Measurements from ENCODE around the gene ADRA2B. TPM values are rescaled to one million over a fixed set of nuclear protein-coding genes. Genes with fewer than 3 reads are reported as not detected.
"Not testable (repeated sequence)": the region's sequence is repeated elsewhere in the genome, so short reads cannot be mapped to it uniquely, and the experiment has no call there.

The ADRA2B gene
- total and polyA plus RNA-seq, 5 donors from 2014 or later = 1.0 TPM; not detected in 4

GRCh38 chr2:96143848-96144480, 27.6 kb upstream of the ADRA2B start:
- peaks cover 7% of the 10 kb centered on the region for H3K36me3 ChIP-seq (ENCODE audit: control insufficient read depth, insufficient read depth, low read length)
- peaks cover 17 to 71% (median 36%) of the 10 kb centered on the region in 4 donors for H3K4me1 Mint-ChIP-seq
- H3K4me3 ChIP-seq (ENCODE audit: low read depth, low read length) = peak overlapping the region; percentile 82
- no peak for ATAC-seq (ENCODE audit: low read depth in 2 of 2)
- peaks cover 0 to 2% (median 0%) of the 10 kb centered on the region in 7 donors for H3K9me3 Mint-ChIP-seq
- DNase-seq = peak in 2 of 3 donors; percentile 64 to 66
- peak overlapping the region; percentile 100 for H3K27ac ChIP-seq (ENCODE audit: insufficient read depth, low read length, poor library complexity, severe bottlenecking)
- peaks cover 5% of the 10 kb centered on the region for H3K36me3 Mint-ChIP-seq
- H3K27me3 ChIP-seq (ENCODE audit: control insufficient read depth, insufficient read depth, low read length) = no peaks in the 10 kb centered on the region
- H3K27me3 Mint-ChIP-seq = peaks cover 14% of the 10 kb centered on the region
- H3K9me3 ChIP-seq (ENCODE audit: control insufficient read depth in 2 of 2, low read length in 2 of 2) = no peaks in the 10 kb centered on the region
- H3K4me1 ChIP-seq (ENCODE audit: control insufficient read depth, insufficient read depth, low read length, poor library complexity, severe bottlenecking) = peaks cover 66% of the 10 kb centered on the region
- peak overlapping the region; percentile 91 to 98 (median 96) for H3K27ac Mint-ChIP-seq
- peak overlapping the region; percentile 94 to 98 (median 96) for H3K4me3 Mint-ChIP-seq

GRCh38 chr2:96143231-96143847, 27.0 kb upstream of the ADRA2B start:
- DNase-seq (peak in 1 of 3 donors; percentile 31), ATAC-seq (ENCODE audit: low read depth in 2 of 2) (no peak)
- peaks cover 0 to 2% (median 0%) of the 10 kb centered on the region in 7 donors for H3K9me3 Mint-ChIP-seq
- H3K4me1 Mint-ChIP-seq = peaks cover 16 to 70% (median 35%) of the 10 kb centered on the region in 4 donors
- peaks cover 67% of the 10 kb centered on the region for H3K4me1 ChIP-seq (ENCODE audit: control insufficient read depth, insufficient read depth, low read length, poor library complexity, severe bottlenecking)
- peaks cover 5% of the 10 kb centered on the region for H3K36me3 Mint-ChIP-seq
- H3K27me3 Mint-ChIP-seq = peaks cover 16% of the 10 kb centered on the region
- peak overlapping the region; percentile 100 for H3K27ac ChIP-seq (ENCODE audit: insufficient read depth, low read length, poor library complexity, severe bottlenecking)
- no peaks in the 10 kb centered on the region for H3K27me3 ChIP-seq (ENCODE audit: control insufficient read depth, insufficient read depth, low read length)
- H3K4me3 Mint-ChIP-seq = peak overlapping the region; percentile 94 to 98 (median 96)
- H3K9me3 ChIP-seq (ENCODE audit: control insufficient read depth in 2 of 2, low read length in 2 of 2) = no peaks in the 10 kb centered on the region
- peak overlapping the region; percentile 48 to 98 (median 96) for H3K27ac Mint-ChIP-seq
- peak overlapping the region; percentile 82 for H3K4me3 ChIP-seq (ENCODE audit: low read depth, low read length)
- peaks cover 7% of the 10 kb centered on the region for H3K36me3 ChIP-seq (ENCODE audit: control insufficient read depth, insufficient read depth, low read length)

GRCh38 chr2:96142217-96143113, 26.1 kb upstream of the ADRA2B start:
- DNase-seq = peak; percentile 61 to 81 (median 73)
- H3K27ac ChIP-seq (ENCODE audit: insufficient read depth, low read length, poor library complexity, severe bottlenecking) = peak overlapping the region; percentile 100
- Mint-ChIP-seq H3K27me3 (peaks cover 13% of the 10 kb centered on the region), H3K9me3 (peaks cover 0 to 2% (median 0%) of the 10 kb centered on the region in 7 donors), H3K36me3 (peaks cover 5% of the 10 kb centered on the region), H3K4me1 (peaks cover 13 to 63% (median 29%) of the 10 kb centered on the region in 4 donors), H3K27ac (peak overlapping the region; percentile 69 to 96 (median 94)), H3K4me3 (peak overlapping the region; percentile 94 to 98 (median 96))
- no peak for ATAC-seq (ENCODE audit: low read depth in 2 of 2)
- peaks cover 7% of the 10 kb centered on the region for H3K36me3 ChIP-seq (ENCODE audit: control insufficient read depth, insufficient read depth, low read length)
- no peaks in the 10 kb centered on the region for H3K27me3 ChIP-seq (ENCODE audit: control insufficient read depth, insufficient read depth, low read length)
- H3K4me1 ChIP-seq (ENCODE audit: control insufficient read depth, insufficient read depth, low read length, poor library complexity, severe bottlenecking) = peaks cover 58% of the 10 kb centered on the region
- peak overlapping the region; percentile 82 for H3K4me3 ChIP-seq (ENCODE audit: low read depth, low read length)
- no peaks in the 10 kb centered on the region for H3K9me3 ChIP-seq (ENCODE audit: control insufficient read depth in 2 of 2, low read length in 2 of 2)

GRCh38 chr2:96141624-96141967, 25.2 kb upstream of the ADRA2B start:
- DNase-seq; H3K9me3 Mint-ChIP-seq; H3K36me3 ChIP-seq (ENCODE audit: control insufficient read depth, insufficient read depth, low read length); H3K4me3 ChIP-seq (ENCODE audit: low read depth, low read length); H3K36me3 Mint-ChIP-seq; H3K9me3 ChIP-seq (ENCODE audit: control insufficient read depth in 2 of 2, low read length in 2 of 2); H3K27me3 ChIP-seq (ENCODE audit: control insufficient read depth, insufficient read depth, low read length); ATAC-seq (ENCODE audit: low read depth in 2 of 2): not testable (repeated sequence)
- peak overlapping the region; percentile 94 to 98 (median 96) for H3K4me3 Mint-ChIP-seq
- Histone ChIP-seq H3K4me1 (ENCODE audit: control insufficient read depth, insufficient read depth, low read length, poor library complexity, severe bottlenecking) (peaks cover 50% of the 10 kb centered on the region), H3K27ac (ENCODE audit: insufficient read depth, low read length, poor library complexity, severe bottlenecking) (peak overlapping the region; percentile 100)
- H3K27ac Mint-ChIP-seq = peak overlapping the region in 2 of 3 donors; percentile 94 to 96
- peaks cover 13% of the 10 kb centered on the region for H3K27me3 Mint-ChIP-seq
- peaks cover 9 to 55% (median 24%) of the 10 kb centered on the region in 4 donors for H3K4me1 Mint-ChIP-seq

GRCh38 chr2:96140941-96141623, 24.7 kb upstream of the ADRA2B start:
- Histone ChIP-seq H3K9me3 (ENCODE audit: control insufficient read depth in 2 of 2, low read length in 2 of 2) (no peaks in the 10 kb centered on the region), H3K4me3 (ENCODE audit: low read depth, low read length) (no peak overlapping the region), H3K27me3 (ENCODE audit: control insufficient read depth, insufficient read depth, low read length) (no peaks in the 10 kb centered on the region), H3K27ac (ENCODE audit: insufficient read depth, low read length, poor library complexity, severe bottlenecking) (no peak overlapping the region), H3K4me1 (ENCODE audit: control insufficient read depth, insufficient read depth, low read length, poor library complexity, severe bottlenecking) (peaks cover 45% of the 10 kb centered on the region), H3K36me3 (ENCODE audit: control insufficient read depth, insufficient read depth, low read length) (peaks cover 7% of the 10 kb centered on the region)
- no peak for ATAC-seq (ENCODE audit: low read depth in 2 of 2)
- H3K4me1 Mint-ChIP-seq = peaks cover 6 to 50% (median 22%) of the 10 kb centered on the region in 4 donors
- H3K9me3 Mint-ChIP-seq = peaks cover 0 to 2% (median 0%) of the 10 kb centered on the region in 7 donors
- H3K27me3 Mint-ChIP-seq = peaks cover 13% of the 10 kb centered on the region
- H3K36me3 Mint-ChIP-seq = peaks cover 5% of the 10 kb centered on the region
- peak overlapping the region in 2 of 4 donors; percentile 73 to 94 for H3K4me3 Mint-ChIP-seq
- H3K27ac Mint-ChIP-seq = peak overlapping the region in 1 of 3 donors; percentile 59
- DNase-seq = no peak

- Mint-ChIP-seq H3K27me3 (peaks cover 11% of the 10 kb centered on the region), H3K9me3 (peaks cover 0 to 1% (median 0%) of the 10 kb centered on the region in 7 donors), H3K36me3 (peaks cover 15% of the 10 kb centered on the region), H3K4me1 (peaks cover 6 to 39% (median 19%) of the 10 kb centered on the region in 4 donors), H3K27ac (no peak overlapping the region), H3K4me3 (peak overlapping the region in 1 of 4 donors; percentile 66)
- H3K36me3 ChIP-seq (ENCODE audit: control insufficient read depth, insufficient read depth, low read length) = peaks cover 7% of the 10 kb centered on the region
- no peak overlapping the region for H3K27ac ChIP-seq (ENCODE audit: insufficient read depth, low read length, poor library complexity, severe bottlenecking)
- no peak for DNase-seq
- no peaks in the 10 kb centered on the region for H3K9me3 ChIP-seq (ENCODE audit: control insufficient read depth in 2 of 2, low read length in 2 of 2)
- no peak for ATAC-seq (ENCODE audit: low read depth in 2 of 2)
- H3K27me3 ChIP-seq (ENCODE audit: control insufficient read depth, insufficient read depth, low read length) = no peaks in the 10 kb centered on the region
- no peak overlapping the region for H3K4me3 ChIP-seq (ENCODE audit: low read depth, low read length)
- H3K4me1 ChIP-seq (ENCODE audit: control insufficient read depth, insufficient read depth, low read length, poor library complexity, severe bottlenecking) = peaks cover 34% of the 10 kb centered on the region
Measured at GRCh38 chr2:96139181-96139758, 22.9 kb upstream of the ADRA2B start.
